SU-DHL-6 (cell line): ENCODE data around the gene MICAL1.

Source experiments
- CTCF ChIP-seq: fragments of 200-600 bp; sonication (generic); IDR thresholded peaks from one replicate; pipeline ENCODE4 v1.5.1; 2017; ENCODE audit warnings: antibody characterized with exemption, mild to moderate bottlenecking, low read length, moderate library complexity; ENCODE audit not compliant: insufficient read depth, poor library complexity, severe bottlenecking
- EZH2phosphoT487 ChIP-seq: fragments of 200-600 bp; sonication (generic), shearing (Covaris generic); conservative IDR thresholded peaks from 2 replicates; pipeline ENCODE4 v1.6.1; 2018; ENCODE audit warnings: mild to moderate bottlenecking, antibody characterized with exemption, low read length, moderate library complexity, mixed read lengths

- TF ChIP-seq CTCF = no peak
- no peak for TF ChIP-seq EZH2phosphoT487
These were observed 12.1 kb downstream of the MICAL1 start for GRCh38 chr6:109443425-109443950.
